Endothelial cell of umbilical vein (primary cell): ENCODE measurements around the gene CCSAP. TPM values are rescaled to one million over a fixed set of nuclear protein-coding genes. Genes with fewer than 3 reads are reported as not detected.
A peak's percentile ranks its signal among the peaks of the same experiment; 100 is the strongest.

ENCODE experiments used
- BruUV-seq: library from RNA; stranded (reverse); fragments of 400-500 nt; replicated peaks from 2 replicates; lab custom pipeline; 2021; lab: Mats Ljungman, UMichigan
- CTCF ChIA-PET: fragments of 300-600, 350-600 bp; sonication (Branson Sonifier 250); formaldehyde crosslinking; loops from one replicate; lab custom pipeline; 2021; ENCODE audit warnings: antibody characterized with exemption, inconsistent platforms; lab: Charles Lee
- POLR2A ChIA-PET: fragments of 300-600, 350-600 bp; sonication (Branson Sonifier 250); formaldehyde crosslinking; loops from one replicate; lab custom pipeline; 2021; ENCODE audit warnings: antibody characterized with exemption, inconsistent platforms; lab: Charles Lee
- DNase-seq: peaks from one replicate; pipeline ENCODE4 v3.0.0-alpha.2; 2011; ENCODE audit warnings: low read depth, low spot score
- FAIRE-seq: peaks from 2 replicates; lab custom pipeline; 2011; peaks lifted over from hg19 to GRCh38; lab: Jason Lieb, UNC
- H2AFZ ChIP-seq: 2 replicates; pipeline ENCODE4 v1.6.0; 2012; ENCODE audit warnings: low read depth, low read length, control low read depth, inconsistent platforms
- H3K27ac ChIP-seq: 2 replicates; pipeline ENCODE4 v1.5.1; 2011; ENCODE audit warnings: low read depth, mild to moderate bottlenecking, control low read depth, low read length, moderate library complexity; ENCODE audit not compliant: insufficient read depth
- H3K27me3 ChIP-seq, 2 experiments: 2 replicates each; pipeline versions ENCODE4 v1.6.0 to v1.6.1; 2011; ENCODE audit warnings: low read length in 2 of 2, mixed read lengths in 1 of 2; ENCODE audit not compliant: control insufficient read depth in 2 of 2, insufficient read depth in 2 of 2
- H3K36me3 ChIP-seq, 2 experiments: 2 replicates in 1 of 2; 3 replicates in 1 of 2; pipeline ENCODE4 v1.5.1; 2011; ENCODE audit warnings: low read length in 2 of 2, mild to moderate bottlenecking in 1 of 2, moderate library complexity in 1 of 2; ENCODE audit not compliant: control insufficient read depth in 2 of 2, insufficient read depth in 2 of 2; ENCODE audit errors: extremely low read depth in 1 of 2
- H3K4me1 ChIP-seq: 3 replicates; pipeline ENCODE4 v1.5.1; 2011; ENCODE audit warnings: mild to moderate bottlenecking, low read length; ENCODE audit not compliant: control insufficient read depth, insufficient read depth; ENCODE audit errors: extremely low read depth
- H3K4me2 ChIP-seq: 2 replicates; pipeline ENCODE4 v1.6.1; 2011; ENCODE audit warnings: low read length, control low read depth, mixed read lengths; ENCODE audit not compliant: insufficient read depth
- H3K4me3 ChIP-seq, 3 experiments: fragments of 200-600 bp in 1 of 3; sonication (generic), shearing (Covaris generic) in 1 of 3; replicated peaks in 1 of 3; 2 replicates each; pipeline ENCODE4 v1.5.1; 2011 to 2016; ENCODE audit warnings: control low read depth in 3 of 3, low read length in 3 of 3, mild to moderate bottlenecking in 2 of 3, inconsistent platforms in 1 of 3, low read depth in 1 of 3, moderate library complexity in 1 of 3; ENCODE audit not compliant: insufficient read depth in 1 of 3
- H3K79me2 ChIP-seq: 2 replicates; pipeline ENCODE4 v1.6.0; 2012; ENCODE audit warnings: low read length, inconsistent platforms; ENCODE audit not compliant: control insufficient read depth, insufficient read depth
- H3K9ac ChIP-seq: replicated peaks from 2 replicates; pipeline ENCODE3; 2011; ENCODE audit warnings: low read length, control low read depth; ENCODE audit not compliant: insufficient read depth; ENCODE audit errors: extremely low read depth
- H3K9me1 ChIP-seq: replicated peaks from 3 replicates; pipeline ENCODE4 v1.6.0; 2011; ENCODE audit warnings: mild to moderate bottlenecking, low read length; ENCODE audit not compliant: control insufficient read depth, insufficient read depth; ENCODE audit errors: extremely low read depth
- H3K9me3 ChIP-seq: replicated peaks from 2 replicates; pipeline ENCODE4 v1.5.1; 2012; ENCODE audit warnings: low read length, inconsistent platforms; ENCODE audit not compliant: control insufficient read depth, insufficient read depth
- H4K20me1 ChIP-seq: replicated peaks from 2 replicates; pipeline ENCODE3; 2011; ENCODE audit warnings: mild to moderate bottlenecking, low read length; ENCODE audit not compliant: control insufficient read depth, insufficient read depth; ENCODE audit errors: extremely low read depth
- EZH2 ChIP-seq: IDR thresholded peaks from 2 replicates; pipeline ENCODE4 v1.6.1; 2012; ENCODE audit warnings: borderline replicate concordance, low read depth, mild to moderate bottlenecking, moderate library complexity, low read length, inconsistent platforms; ENCODE audit not compliant: severe bottlenecking
- FOS ChIP-seq: IDR thresholded peaks from 2 replicates; pipeline ENCODE4 v1.6.1; 2011; ENCODE audit warnings: mild to moderate bottlenecking, low read length, moderate library complexity, borderline replicate concordance; ENCODE audit not compliant: insufficient read depth
- GATA2 ChIP-seq: IDR thresholded peaks from 2 replicates; pipeline ENCODE4 v1.7.0; 2011; ENCODE audit warnings: low read depth, mild to moderate bottlenecking, moderate library complexity, mixed read lengths, low read length; ENCODE audit not compliant: insufficient read length, insufficient read depth
- MAX ChIP-seq: IDR thresholded peaks from 2 replicates; pipeline ENCODE4 v1.6.1; 2011; ENCODE audit not compliant: insufficient read depth, insufficient read length
- POLR2A ChIP-seq: IDR thresholded peaks from 2 replicates; pipeline ENCODE4 v1.6.1; 2012; ENCODE audit warnings: low read depth, mild to moderate bottlenecking, control low read depth, low read length
- POLR2AphosphoS5 ChIP-seq: IDR thresholded peaks from 2 replicates; pipeline ENCODE4 v1.6.1; 2012; ENCODE audit warnings: low read depth, mild to moderate bottlenecking, control low read depth, low read length, moderate library complexity; ENCODE audit not compliant: insufficient read depth
- dilution Hi-C: fragments of 300-500 bp; cut with MboI; formaldehyde crosslinking; loops from one replicate; pipeline ENCODE4 v1.15.0; 2019; ENCODE audit warnings: low sequenced_read_pairs; ENCODE audit not compliant: extremely low pct_ligation_motif_present
- intact Hi-C: fragments of 100-400 bp; cut with micrococcal nuclease; formaldehyde crosslinking; loops from one replicate; pipeline ENCODE4 v1.10.0; 2022
- polyA plus RNA-seq, 4 experiments: library from polyadenylated mRNA; depleted of rRNA in 3 of 4; stranded (reverse) in 3 of 4; unstranded in 1 of 4; fragments of >200 nt; gene quantifications; 2 replicates each; pipeline versions ENCODE4 v1.2.1 to v1.2.3, GENCODE V29; 2011 to 2012; ENCODE audit warnings: missing spikeins in 1 of 4
- total RNA-seq: library from RNA; stranded (reverse); gene quantifications from 2 replicates; pipeline ENCODE4 v1.2.3, GENCODE V29; 2021
- TF ChIP-seq, protein P1 (sequence below), 2 donors: IDR thresholded peaks; 1 replicate in 1 of 2; 2 replicates in 1 of 2; pipeline ENCODE4 v1.5.1; 2011; ENCODE audit warnings: low read length in 2 of 2, mild to moderate bottlenecking in 2 of 2, moderate library complexity in 2 of 2, control low read depth in 1 of 2, inconsistent platforms in 1 of 2, low read depth in 1 of 2; ENCODE audit not compliant: insufficient read depth in 1 of 2; ENCODE audit errors: extremely low read depth in 1 of 2

CCSAP gene
- total and polyA plus RNA-seq, 2 donors (not counting 3 experiments of a cell fraction or from before 2014, with no cell fraction given): 1.3 to 5.7 TPM

- Histone ChIP-seq H3K4me2 (no peak overlapping the region), H3K4me3 (no peak overlapping the region), H3K4me1 (no peaks in the 10 kb centered on the region), H3K79me2 (no peaks in the 10 kb centered on the region), H4K20me1 (no peaks in the 10 kb centered on the region), H3K27ac (no peak overlapping the region), H3K36me3 (no peaks in the 10 kb centered on the region), H2AFZ (no peak overlapping the region), H3K9me1 (no peaks in the 10 kb centered on the region), H3K9me3 (no peaks in the 10 kb centered on the region), H3K27me3 (no peaks in the 10 kb centered on the region), H3K9ac (no peak overlapping the region)
- BruUV-seq: no TSS peak
- FAIRE-seq: no peak
- ChIA-PET CTCF (no interaction called here), POLR2A (no interaction called here)
- dilution Hi-C loops: no loop called here
- no peak for TF ChIP-seq FOS
- no peak for TF ChIP-seq MAX
- TF ChIP-seq POLR2AphosphoS5: no peak
- TF ChIP-seq, protein P1, sequence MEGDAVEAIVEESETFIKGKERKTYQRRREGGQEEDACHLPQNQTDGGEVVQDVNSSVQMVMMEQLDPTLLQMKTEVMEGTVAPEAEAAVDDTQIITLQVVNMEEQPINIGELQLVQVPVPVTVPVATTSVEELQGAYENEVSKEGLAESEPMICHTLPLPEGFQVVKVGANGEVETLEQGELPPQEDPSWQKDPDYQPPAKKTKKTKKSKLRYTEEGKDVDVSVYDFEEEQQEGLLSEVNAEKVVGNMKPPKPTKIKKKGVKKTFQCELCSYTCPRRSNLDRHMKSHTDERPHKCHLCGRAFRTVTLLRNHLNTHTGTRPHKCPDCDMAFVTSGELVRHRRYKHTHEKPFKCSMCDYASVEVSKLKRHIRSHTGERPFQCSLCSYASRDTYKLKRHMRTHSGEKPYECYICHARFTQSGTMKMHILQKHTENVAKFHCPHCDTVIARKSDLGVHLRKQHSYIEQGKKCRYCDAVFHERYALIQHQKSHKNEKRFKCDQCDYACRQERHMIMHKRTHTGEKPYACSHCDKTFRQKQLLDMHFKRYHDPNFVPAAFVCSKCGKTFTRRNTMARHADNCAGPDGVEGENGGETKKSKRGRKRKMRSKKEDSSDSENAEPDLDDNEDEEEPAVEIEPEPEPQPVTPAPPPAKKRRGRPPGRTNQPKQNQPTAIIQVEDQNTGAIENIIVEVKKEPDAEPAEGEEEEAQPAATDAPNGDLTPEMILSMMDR (IDR thresholded peaks at IDR 0.05; ENCODE audit: extremely low read depth in 1 of 2, insufficient read depth in 1 of 2, low read depth in 1 of 2, low read length in 2 of 2): no peak
- no peak for TF ChIP-seq POLR2A
- no peak for TF ChIP-seq EZH2
- TF ChIP-seq GATA2: no peak
- DNase-seq: peak; percentile 7
- intact Hi-C loops: no loop called here
Measured at GRCh38 chr1:229318056-229318455, 24.8 kb downstream of the CCSAP start.
